ENCODE measurements around the gene PTDSS2. TPM values are rescaled to one million over a fixed set of nuclear protein-coding genes. Genes with fewer than 3 reads are reported as not detected.
A peak's percentile ranks its signal among the peaks of the same experiment; 100 is the strongest.

Gene PTDSS2
- polyA plus RNA-seq, 2 of the 4 experiments (the other 2 are of a cell fraction) = 23.4 to 38.9 TPM

DNA sequence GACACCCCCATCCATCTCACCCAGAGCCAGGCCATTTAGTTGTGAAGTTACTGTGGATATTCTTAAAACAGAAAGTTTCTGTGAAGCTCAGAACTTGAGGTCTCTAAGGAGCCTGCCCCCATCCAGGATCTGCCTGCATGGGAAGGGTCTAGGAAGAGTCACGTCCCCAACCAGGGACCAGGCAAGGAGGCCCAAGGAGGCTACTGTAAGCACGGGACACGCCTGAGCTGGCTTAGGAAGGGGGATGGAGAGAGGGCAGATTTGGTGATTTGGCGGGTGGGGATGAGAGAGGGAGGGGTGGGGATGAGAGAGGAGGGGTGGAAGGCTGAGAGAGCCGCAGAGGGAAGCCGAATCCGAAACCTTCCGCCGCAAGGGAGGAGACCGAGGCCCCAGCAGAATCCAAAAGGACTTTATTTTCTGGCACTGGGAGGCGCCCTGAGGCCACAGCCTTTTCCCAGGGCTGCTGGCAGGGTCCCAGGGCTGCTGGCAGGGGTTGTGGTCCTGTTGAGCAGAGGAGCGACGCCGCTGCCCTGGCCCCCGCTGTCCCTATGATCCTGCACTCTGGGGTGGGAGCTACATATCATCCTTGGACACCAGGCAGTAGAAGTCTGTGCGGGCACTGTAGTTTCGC, 44.6 kb upstream of the PTDSS2 start:
- FAIRE-seq (no peak), ATAC-seq (no peak)
- POLR2A ChIA-PET = interaction anchor here (3.3 kb wide), 1 partner anchor 42 kb away, joined by 30 read pairs; no protein-coding TSS in a partner anchor

GRCh38 chr11:405954-406795, 43.9 kb upstream of the PTDSS2 start:
- H3K9me3 ChIP-seq = no peaks in the 10 kb centered on the region
- H3K4me3 ChIP-seq = peak overlapping the region; percentile 56
- H3K27ac ChIP-seq = peak overlapping the region; percentile 84 to 93
- 71% methylated on average over 24 of the region's 47 CpGs for WGBS (ENCODE audit: missing lambda C conversion rate)
- ChIA-PET CTCF (interaction anchor here (0.8 to 9.0 kb wide), 11 partner anchors 9 to 154 kb away, joined by 3 to 112 read pairs (median 4); partner anchors contain the start of genes PKP3 and PTDSS2), POLR2A (interaction anchor here (0.8 to 3.3 kb wide), 5 partner anchors 13 to 199 kb away, joined by 3 to 30 read pairs (median 11); partner anchors contain the start of genes BET1L, PKP3, PTDSS2 and RIC8A)
- peak in 1 of 2 experiments; percentile 16; a peak in 3 of 6 replicates for ATAC-seq
- DNase-seq (ENCODE audit: low read depth in 1 of 2, low spot score in 1 of 2) = no peak
- H3K4me1 ChIP-seq = peaks cover 29% of the 10 kb centered on the region
- TF ChIP-seq TP53 (CRISPR knock-in tag; IDR thresholded peaks at IDR 0.05) (0 out of 2 replicates have a peak, but pooled peaks have one; percentile 12), NR3C1 (IDR thresholded peaks at IDR 0.05) (no peak), CTCF (IDR thresholded peaks at IDR 0.05) (0 out of 3 replicates have a peak, but pooled peaks have one; percentile 1), KDM1A (IDR thresholded peaks at IDR 0.05; ENCODE audit: low read depth) (no peak)
- peak overlapping the region; percentile 88 for H3K4me2 ChIP-seq
- FAIRE-seq = no peak

More for the DNA sequence above, 44.6 kb upstream of the PTDSS2 start:
- Histone ChIP-seq H3K4me2 (peak overlapping the region; percentile 88), H3K4me3 (no peak overlapping the region), H3K27ac (peak overlapping the region in 1 of 2 experiments; percentile 93; a peak in 3 of 6 replicates), H3K9me3 (no peaks in the 10 kb centered on the region), H3K4me1 (peaks cover 28% of the 10 kb centered on the region)
- 93% methylated on average over 16 of the region's 17 CpGs for WGBS (ENCODE audit: missing lambda C conversion rate)
- no peak for DNase-seq (ENCODE audit: low read depth in 1 of 2, low spot score in 1 of 2)
- TF ChIP-seq ATOH8 (CRISPR knock-in tag; IDR thresholded peaks at IDR 0.05; ENCODE audit: low read depth) (no peak), RCOR1 (IDR thresholded peaks at IDR 0.05; ENCODE audit: low read depth, low read length) (no peak), POLR2A (IDR thresholded peaks at IDR 0.05; ENCODE audit: low read length) (no peak), RAD21 (conservative IDR thresholded peaks at IDR 0.05 in 1 of 2, IDR thresholded peaks at IDR 0.05 in 1 of 2) (peak in 1 of 2 experiments; percentile 27; a peak in 1 of 5 replicates), CBX2 (IDR thresholded peaks at IDR 0.05; ENCODE audit: borderline replicate concordance, low read depth) (no peak), E2F6 (IDR thresholded peaks at IDR 0.05; ENCODE audit: borderline replicate concordance, low read depth) (no peak), RNF2 (IDR thresholded peaks at IDR 0.05; ENCODE audit: borderline replicate concordance, low read depth) (no peak), CEBPB (IDR thresholded peaks at IDR 0.05) (no peak), FOSL2 (IDR thresholded peaks at IDR 0.05) (no peak), FOSL2 (CRISPR knock-in tag; IDR thresholded peaks at IDR 0.05) (no peak), SMC3 (IDR thresholded peaks at IDR 0.05) (no peak), FOXS1 (CRISPR knock-in tag; IDR thresholded peaks at IDR 0.05) (no peak), MAFK (IDR thresholded peaks at IDR 0.05; ENCODE audit: partially characterized antibody) (no peak), CTCF (IDR thresholded peaks at IDR 0.05) (0 out of 3 replicates have a peak, but pooled peaks have one; percentile 8), TFCP2L1 (CRISPR knock-in tag; IDR thresholded peaks at IDR 0.05) (no peak)
- CTCF ChIA-PET = interaction anchor here (0.6 to 9.0 kb wide), 8 partner anchors 9 to 114 kb away, joined by 3 to 112 read pairs (median 4); partner anchors contain the start of genes PTDSS2 and RNH1
